Eye (tissue), 1 donor: ENCODE measurements around the gene AADAT.
A peak's percentile ranks its signal among the peaks of the same experiment; 100 is the strongest.
"Not testable (repeated sequence)": the region's sequence is repeated elsewhere in the genome, so short reads cannot be mapped to it uniquely, and the experiment has no call there.

Experiments
- DNase-seq: peaks from one replicate; pipeline ENCODE4 v3.0.0-alpha.2; 2015

Gene AADAT

DNA sequence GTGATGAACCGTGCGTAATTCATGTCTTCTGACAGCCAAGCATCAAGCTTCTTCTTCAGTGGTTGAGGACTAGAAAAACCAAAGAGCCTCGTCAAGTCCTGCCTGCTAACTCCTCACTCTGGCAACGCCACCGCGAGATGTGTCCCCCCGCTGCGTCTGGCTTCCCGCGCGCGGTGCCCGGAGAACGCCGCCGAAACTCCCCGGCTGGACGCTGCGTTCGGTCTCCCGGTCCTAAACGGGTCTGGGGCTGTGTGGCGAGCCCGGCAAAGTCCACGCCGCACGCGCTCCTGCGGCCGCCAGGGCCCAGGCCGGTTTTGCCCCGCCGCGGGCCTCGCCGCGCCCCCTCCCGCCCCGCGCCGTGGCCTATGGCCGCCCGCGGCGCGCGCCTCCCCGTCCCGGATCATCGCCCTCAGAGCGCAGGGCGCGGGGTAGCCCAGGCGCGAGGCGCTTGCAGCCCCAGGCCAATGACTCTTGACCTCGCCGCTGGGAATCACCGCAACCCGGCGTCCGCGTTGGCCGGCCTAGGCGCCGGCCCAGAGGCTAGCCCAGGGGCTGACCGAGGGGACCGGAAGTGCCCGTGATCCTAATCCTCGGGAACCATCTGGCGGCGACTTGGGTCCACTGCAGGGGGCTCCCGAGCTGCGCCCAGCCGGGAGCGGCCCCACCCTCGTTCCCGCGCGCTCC is at the start of gene AADAT:
Gene AADAT (minus strand): TSS at position 289 of the 684 bp plus-strand sequence. CDS start 266 bp downstream, at position 23.
- peak; percentile 93 for DNase-seq

DNA sequence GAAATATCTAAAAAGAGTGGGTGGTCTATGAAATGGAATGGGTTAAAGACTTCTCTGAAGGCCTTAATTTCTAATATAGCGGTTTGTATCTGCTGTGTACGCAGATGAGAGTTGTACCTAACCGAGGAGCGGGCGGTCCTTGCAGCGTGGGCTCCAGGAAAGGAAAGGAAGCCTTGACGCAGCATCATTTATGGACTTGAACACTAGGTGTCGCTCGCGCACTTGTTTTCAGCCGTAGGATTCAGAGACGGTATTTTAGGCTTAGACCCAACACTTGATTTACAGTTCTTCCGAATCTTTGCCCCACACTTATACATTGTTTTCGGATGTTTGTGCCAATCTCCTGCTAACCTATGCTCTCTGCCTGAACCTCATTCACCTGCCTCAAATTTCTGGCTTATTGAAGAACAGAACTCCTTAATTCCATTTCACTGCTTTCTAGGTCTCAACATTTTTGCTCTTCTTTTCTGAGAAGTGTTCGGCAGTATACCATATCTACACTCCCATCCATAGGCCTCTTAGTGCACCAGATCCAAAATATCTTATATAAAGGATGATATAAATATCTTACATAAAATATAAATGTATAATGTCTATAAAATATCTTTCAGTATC is 48.9 kb upstream of the AADAT start:
- peak; percentile 95 for DNase-seq

DNA sequence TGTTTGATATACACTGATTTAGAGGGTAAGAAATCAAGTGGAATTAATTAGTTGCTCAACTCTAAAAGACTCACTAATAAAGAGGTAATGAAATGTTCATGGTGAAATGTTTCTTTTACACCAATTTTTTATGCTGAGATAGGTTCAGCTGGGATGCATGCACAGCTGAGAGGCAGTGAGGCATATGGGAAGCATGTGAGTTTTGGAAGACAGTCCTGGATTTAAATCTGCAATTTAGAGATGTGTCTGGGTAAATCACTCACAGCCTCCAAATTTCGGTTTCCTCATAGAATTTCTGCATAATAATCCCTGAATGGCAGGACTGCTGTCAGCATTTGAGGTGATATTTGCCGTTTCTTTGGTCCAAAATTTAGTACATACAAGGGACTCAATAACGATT is 48.2 kb upstream of the AADAT start:
- no peak for DNase-seq

DNA sequence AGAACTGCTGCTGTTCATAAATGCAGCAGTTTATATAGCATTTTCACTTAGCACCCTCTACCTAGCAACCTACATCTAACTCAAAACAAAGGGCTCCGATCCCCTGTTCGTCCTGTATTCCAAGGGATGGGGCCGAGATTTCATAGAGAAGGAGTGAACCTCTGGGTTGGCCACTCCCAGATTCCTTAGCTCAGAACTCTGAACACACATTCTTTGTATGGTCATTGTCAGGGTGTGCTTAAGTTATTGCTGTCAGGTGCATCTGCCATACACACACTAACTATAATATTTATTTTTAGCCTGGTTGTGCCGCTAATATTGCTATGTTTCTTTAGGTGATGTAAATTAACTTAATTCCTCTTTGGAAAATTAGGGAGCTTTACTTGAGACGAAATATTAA is 47.7 kb upstream of the AADAT start:
- DNase-seq, result no peak

DNA sequence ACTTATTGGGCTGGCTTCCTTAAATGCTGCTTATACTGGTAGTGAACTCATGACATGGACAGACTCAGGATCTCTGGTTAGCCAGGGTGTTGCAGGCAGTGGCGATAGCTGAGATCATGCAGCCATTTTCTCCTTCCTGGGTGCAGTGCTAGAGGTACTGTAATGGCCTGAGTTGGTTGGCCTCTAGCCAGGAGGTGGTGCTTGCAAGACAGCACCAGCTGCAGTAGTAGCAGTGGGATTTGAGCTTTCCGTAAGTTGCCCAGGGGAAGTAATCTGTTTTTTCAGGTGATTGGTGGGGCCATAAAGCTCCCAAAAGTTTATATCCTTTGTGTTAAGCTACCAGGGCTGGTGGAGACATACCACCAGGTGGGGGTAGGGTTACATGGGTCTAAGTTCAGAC is 45.1 kb upstream of the AADAT start:
- DNase-seq, result no peak

DNA sequence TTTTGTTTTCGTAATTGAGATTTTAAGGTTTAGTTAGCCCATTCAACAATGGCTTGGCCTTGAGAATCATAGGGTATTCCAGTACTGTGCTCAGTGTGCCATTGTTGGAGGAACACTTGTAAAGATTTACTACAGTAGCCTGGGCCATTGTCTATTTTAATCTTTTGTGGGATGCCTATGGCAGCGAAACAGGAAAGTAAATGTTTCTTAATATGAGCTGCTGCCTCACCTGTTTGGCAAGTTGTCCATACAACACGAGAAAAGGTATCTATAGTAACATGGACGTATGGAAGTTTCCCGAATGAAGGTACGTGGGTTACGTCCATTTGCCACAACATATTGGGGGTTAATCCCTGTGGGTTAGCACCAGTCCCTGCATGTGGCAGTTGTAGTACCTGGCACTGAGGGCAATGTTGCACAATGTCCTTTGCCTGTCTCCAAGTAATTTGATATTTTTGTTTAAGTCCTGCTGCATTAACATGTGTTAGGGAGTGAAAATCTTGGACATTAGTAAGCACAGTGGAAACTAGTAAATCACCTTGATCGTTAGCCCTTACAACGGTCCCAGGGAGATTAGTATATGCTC is 38.6 kb upstream of the AADAT start:
- no peak for DNase-seq

DNA sequence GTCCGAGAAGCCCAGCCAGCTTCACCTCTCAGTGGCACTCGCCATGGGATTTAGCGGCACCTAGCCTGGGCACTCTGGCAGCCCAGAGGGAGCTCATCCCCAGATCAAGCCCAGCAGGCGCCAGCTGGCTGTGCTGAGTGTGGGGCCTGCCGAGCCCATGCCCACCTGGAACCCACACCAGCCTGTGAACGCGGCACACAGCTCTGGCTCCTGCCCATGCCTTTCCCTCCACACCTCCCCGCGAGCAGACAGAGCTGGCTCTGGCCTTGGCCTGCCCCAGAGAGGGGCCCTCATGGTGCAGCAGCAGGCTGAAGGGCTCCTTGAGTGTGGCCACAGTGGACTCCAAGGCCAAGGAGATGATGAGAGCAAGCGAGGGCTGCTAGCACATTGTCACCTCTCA is 38.0 kb upstream of the AADAT start:
- no peak for DNase-seq

DNA sequence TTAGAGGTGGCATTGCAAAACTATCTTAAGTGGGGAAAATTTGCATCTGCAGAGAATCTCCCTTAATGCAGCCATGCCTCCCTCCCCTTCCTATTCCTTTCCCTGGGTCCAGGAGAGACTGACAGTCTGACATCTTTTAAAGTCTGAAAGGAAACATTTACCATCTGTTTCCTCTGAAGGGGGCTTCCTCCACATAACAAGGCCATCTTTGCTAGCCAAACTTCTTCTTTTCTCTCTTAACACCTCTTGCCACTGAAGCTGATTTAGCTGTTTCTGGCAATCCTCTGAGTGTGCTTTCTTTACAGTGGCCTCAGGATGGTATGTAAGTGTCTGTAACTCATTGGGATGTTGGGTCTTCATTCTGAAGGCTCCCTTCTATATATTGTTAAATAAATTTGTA is 34.6 kb upstream of the AADAT start:
- DNase-seq, result no peak

DNA sequence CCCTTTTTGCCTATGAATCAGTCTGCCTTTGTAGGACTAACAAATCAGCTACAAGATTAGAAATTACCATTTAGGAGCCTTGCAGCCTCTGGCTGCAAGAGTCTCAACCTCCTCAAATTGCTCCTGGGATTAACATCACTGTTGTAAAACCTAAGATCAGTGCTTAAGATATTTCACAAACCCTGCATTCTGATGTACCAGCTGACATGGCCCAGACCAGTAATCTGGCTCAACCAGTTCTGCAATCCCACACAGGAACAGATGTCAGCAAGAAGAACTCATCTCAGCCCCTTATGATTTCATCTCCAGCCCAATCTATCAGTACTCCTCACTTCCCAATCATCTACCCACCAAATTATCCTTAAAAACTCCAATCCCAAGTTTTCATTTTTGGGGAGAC is 32.5 kb upstream of the AADAT start:
- no peak for DNase-seq

DNA sequence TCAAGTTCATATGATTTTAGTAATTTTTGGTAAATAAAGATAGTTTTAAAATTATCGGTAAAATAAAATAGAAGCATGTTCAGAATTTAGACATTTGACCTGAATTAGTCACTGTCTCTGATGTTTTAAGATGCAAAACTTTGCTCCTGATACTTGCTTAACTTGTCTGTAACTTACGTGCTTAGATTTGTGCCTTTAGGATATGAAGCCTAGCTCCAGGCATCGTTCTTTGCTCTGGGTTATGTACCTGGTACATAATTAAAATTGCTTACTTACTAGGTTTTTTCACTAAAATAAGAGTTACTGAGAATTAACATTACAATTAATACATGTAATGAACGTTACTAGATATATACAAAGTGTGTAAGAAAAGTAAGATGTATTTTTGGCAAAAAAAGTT is 24.9 kb upstream of the AADAT start:
- DNase-seq, result no peak

DNA sequence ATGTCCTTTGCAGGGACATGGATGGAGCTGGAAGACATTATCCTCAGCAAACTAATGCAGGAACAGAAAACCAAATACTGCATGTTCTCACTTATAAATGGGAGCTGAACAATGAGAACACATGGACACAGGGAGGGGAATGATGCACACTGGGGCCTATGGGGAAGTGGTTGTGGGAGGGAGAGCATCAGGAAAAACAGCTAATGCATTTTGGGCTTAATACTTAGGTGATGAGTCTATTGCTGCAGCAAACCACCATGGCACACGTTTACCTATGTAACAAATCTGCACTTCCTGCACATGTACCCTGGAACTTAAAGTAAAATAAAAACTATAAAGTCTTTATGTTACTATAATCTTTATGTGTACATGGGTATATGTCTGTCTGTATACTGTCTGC is 24.4 kb upstream of the AADAT start:
- DNase-seq, result not testable (repeated sequence)

DNA sequence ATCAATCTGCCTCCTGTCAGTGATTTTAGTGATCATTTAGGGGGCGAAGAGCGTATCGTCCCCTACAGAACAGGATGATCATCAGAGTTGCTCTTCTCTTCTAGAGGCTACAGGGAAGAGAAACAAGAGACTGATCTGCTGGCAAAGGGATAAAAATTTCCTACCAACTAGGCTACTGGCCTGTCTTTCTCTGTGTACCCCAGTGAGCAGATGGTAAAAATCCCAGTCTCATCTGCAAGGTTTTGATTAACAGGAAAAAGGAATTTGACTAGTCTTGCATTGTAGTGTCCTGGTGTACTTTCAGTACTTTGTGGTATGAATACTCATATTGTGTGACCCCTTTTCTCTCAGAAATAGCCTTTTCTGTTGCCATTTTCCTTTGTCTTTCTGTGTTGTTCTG is 21.8 kb upstream of the AADAT start:
- DNase-seq, result no peak

DNA sequence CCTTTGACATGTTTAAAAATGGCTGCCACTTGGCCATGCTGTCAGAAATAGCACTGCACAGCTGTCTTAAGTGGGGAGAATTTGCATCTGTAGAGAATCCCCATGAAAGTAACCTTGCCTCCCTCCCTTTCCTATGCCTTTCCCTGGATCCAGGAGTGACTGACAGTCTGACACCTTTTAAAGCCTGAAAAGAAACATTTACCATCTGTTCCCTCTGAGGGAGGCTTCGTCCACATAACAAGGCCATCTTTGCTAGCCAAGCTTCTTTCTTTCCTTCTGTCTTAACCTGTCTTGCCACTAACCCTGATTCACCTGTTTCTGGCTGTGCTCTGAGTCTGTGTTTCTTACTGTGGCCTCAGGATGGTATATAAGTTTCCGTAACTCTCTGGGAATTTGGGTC is 21.3 kb upstream of the AADAT start:
- DNase-seq, result no peak

DNA sequence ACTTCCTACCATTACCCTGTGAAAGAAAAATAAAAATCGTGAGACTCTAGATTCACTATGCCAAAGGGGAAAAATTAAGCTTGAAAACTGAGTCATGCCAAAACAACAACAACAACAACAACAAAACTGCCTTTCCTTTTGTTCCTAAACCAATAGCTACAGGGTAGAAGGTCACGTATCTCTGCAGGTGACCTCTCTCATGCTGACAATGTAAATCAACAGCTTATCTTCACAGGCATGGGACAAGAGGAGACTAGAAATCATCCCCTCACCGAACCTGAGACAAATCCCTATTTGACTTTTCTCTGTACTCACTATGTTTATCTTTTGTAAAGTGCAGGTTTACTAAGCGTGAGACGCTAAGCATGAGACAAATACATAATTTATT is 20.5 kb upstream of the AADAT start:
- no peak for DNase-seq

DNA sequence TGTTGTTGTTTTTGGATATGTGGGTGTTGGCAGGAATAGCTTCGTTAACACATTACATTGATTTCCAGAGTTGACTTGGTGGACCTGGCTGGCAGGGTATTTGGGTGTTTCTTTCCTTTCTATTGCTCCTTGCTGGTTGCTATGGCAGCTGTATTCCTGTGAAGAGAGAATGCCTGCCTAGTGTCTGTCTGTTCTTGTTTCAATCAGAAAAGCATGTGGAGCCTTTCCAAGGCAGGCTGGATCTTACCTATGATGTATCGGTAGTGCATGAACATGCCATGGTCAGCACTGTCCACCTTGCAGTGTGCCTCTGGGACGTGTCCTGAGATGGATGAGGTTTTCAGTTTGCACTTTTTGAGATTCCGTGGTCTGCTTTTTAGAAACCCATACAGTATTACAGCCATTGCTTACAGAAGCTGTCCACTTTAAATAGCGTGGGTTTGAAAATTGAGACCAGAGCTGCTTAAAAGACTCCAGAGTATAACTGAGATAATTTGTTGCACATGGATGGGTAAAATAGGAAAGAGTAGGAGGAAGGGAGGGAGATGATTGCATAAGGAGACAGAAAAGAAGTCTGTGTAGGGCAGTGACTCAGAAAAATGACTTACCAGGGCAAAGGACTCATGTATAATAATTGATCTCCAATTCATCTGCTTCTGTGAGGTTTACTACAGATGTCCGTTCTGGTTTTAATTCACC is 20.0 kb upstream of the AADAT start:
- peak; percentile 93 for DNase-seq

DNA sequence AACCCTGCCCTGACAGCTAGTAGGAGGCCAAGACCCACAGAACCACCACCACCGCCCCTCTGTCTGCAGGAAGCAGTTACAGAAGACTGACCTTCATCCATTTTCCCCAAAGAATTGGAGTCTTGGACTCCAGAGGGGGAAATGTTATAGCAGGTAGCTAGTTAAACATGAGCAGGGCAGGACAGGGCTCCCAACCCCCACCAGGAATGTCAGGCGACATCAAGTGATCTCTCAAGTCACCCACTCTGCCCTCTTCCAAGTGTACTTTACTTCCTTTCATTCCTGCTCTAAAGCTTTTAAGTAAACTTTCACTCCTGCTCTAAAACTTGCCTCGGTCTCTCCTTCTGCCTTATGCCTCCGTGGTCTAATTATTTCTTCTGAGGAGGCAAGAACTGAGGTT is 17.1 kb upstream of the AADAT start:
- no peak for DNase-seq

DNA sequence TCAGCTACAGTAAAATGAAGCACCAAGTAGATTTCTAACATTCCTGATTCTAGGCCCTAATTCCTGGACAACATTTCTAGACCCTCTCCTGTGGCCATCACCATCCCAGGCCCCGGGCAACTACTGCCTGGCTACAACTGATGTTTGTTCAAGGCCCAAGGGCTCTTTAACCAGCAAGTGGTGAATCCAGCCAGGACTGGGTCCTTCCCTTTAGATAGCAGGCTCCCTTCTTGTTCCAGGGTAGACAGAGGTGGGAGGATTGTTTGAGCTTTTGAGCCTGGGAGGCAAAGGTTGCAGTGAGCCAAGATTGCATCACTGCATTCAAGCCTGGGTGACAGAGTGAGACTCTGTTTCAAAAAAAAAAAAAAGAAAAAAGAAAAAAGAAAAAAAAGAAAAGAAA is 12.7 kb upstream of the AADAT start:
- DNase-seq, result no peak

DNA sequence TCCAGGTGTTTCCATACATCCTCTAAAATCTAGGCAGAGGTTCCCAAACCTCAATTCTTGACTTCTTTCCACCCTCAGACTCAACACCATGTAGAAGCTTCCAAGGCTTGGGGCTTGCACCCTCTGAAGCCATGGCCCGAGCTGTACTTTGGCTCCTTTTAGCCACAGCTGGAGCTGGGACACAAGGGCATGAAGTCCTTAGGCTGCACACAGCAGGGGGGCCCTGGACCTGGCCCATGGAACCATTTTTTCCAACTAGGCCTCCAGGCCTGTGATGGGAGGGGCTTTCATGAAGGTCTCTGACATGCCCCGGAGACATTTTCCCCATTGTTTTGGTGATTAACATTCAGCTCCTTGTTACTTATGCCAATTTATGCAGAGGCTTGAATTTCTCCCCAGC is 8.4 kb upstream of the AADAT start:
- DNase-seq, result not testable (repeated sequence)

DNA sequence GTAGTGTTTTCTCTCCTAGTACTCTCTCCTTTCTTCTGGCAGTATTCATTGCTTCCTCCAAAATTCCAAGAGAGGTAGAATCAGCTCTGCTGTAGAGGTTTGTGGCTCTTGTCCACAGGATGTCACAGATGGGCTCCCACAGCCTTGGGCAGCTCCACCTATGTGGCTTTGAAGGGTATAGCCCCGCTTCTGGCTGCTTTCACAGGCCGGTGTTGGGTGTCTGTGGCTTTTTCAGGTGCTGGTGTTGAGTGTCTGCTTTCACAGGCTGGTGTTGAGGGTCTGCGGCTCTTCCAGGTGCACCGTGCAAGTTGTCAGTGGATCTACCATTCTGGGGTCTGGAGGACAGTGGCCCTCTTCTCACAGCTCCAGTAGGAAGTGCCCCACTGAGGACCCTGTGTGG is 7.9 kb upstream of the AADAT start:
- DNase-seq, result no peak

DNA sequence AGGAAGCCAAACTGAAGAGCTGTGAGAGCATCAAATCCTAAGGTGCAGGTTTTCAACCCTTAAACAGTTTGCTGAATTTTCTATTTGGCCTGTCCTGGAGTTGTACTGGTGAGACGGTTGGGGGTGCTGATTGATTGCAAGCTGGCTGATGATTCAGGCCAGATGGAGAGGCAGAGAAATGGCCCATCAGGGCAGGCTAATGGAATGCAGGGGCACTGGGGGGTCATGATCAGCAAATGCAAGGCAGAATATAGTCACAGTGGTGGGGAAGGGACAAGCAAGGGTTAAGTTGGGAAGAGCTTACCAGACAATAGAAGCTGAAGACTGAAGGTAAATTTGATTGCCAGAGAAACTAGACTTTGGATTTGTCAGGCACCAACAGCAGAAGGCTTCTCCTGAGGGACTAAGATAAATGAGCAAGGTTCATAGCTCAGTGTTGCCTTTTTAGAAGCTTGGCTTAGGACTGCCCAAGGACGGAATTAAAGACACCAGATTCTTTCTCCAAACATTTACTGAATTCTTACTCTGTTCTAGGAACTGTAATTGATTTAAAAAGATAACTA is 4.3 kb upstream of the AADAT start:
- peak; percentile 62 for DNase-seq

DNA sequence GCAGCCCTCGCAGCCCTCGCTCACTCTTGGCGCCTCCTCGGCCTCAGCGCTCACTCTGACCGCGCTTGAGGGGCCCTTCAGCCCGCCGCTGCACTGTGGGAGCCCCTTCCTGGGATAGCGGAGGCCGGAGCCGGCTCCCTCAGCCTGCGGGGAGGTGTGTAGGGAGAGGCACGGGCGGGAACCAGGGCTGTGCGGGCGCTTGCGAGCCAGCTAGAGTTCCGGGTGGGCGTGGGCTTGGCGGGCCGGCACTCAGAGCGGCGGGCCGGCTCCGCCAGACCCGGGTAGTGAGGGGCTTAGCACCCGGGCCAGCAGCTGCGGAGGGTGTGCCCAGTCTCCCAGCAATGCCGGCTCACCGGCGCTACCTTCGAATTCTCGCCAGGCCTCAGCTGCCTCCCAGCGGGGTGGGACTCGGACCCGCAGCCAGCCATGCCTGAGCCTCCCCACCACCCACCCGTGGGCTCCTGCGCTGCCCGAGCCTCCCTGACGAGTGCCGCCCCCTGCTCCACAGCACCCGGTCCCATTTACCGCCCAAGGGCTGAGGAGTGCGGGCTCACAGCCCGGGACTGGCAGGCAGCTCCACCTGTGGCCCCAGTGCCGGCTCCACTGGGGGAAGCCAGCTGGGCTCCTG is 1.4 kb upstream of the AADAT start:
- DNase-seq, result no peak

DNA sequence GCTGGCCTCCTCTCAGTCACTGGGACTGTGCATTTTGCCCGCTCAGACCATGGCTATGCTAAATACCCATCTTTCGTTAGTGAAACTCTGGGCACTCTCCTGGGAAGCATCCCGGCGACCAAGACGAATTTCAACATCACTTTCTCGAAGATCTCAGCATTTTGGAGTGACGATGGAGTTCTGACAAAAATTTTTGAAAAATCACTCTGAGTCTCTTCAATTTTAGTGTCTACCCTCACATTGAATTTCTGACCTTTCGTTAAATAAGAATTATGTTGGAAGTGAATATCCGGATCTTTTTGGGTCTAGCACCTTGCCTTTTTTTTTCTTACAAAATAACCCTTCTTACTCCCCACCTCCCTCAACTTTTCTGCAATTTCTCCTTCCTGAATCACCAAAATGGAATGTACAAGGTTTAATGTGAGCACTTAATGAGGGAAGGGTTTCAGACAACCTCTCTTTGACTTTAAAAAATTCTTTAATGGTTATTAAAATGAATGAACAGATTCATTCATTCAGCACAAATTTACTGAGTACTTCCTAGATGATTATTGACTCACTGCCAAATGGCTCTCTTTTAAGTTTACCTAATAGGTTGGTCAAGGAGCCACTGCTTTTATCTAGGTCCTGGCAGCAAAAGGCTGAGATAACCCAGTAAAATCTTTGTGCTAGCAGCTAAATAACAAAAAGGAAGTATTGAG is 746 bp upstream of the AADAT start:
- no peak for DNase-seq

DNA sequence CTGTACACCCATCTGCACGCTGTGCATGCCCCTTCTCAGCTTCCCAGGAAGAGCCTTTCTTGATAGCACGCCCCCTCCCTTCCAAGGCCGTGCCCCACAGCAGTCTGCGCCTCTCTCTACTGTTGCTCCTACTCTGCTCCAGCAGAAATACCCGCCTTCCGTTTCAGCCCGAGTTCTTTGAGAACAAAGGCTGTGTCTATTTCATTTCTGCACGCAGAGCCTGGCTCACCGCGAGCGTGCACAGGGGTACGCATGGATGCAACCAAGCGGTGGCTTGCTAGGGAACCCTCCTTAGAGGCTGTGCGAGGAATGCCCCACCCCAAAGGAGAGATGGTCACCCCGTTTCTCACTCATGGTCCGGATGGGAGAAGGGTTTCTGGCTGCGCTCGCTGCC is 485 bp downstream of the AADAT start:
- DNase-seq, result peak; percentile 87
